H1 (cell line): Measurements from ENCODE around the gene C1QTNF1. TPM values are rescaled to one million over a fixed set of nuclear protein-coding genes. Genes with fewer than 3 reads are reported as not detected.

Experiments used
- CTCF ChIA-PET: fragments of 300-600 bp; sonication (Branson Sonifier 250); formaldehyde crosslinking; loops from one replicate; lab custom pipeline; 2021; ENCODE audit not compliant: partially characterized antibody; lab: Charles Lee
- POLR2A ChIA-PET: fragments of 300-600 bp; sonication (Branson Sonifier 250); formaldehyde crosslinking; loops from one replicate; lab custom pipeline; 2021; ENCODE audit warnings: inconsistent platforms; ENCODE audit not compliant: partially characterized antibody; lab: Charles Lee
- DNase-seq, 2 experiments: peaks; one replicate each; pipeline versions ENCODE4 v3.0.0 to v3.0.0-alpha.2; 2010 to 2022; ENCODE audit warnings: low spot score in 2 of 2, low read depth in 1 of 2, mixed read lengths in 1 of 2
- FAIRE-seq: peaks from 2 replicates; lab custom pipeline; 2011; peaks lifted over from hg19 to GRCh38; lab: Jason Lieb, UNC
- H2AFZ ChIP-seq: 2 replicates; pipeline ENCODE4 v1.8.1; 2012; ENCODE audit warnings: low read length, inconsistent platforms
- H2AK5ac ChIP-seq: 2 replicates; pipeline ENCODE4 v1.6.1; 2013; ENCODE audit warnings: low read depth, low read length
- H2BK120ac ChIP-seq: replicated peaks from 2 replicates; pipeline ENCODE3; 2013; ENCODE audit warnings: low read depth, low read length, inconsistent platforms
- H2BK12ac ChIP-seq: 2 replicates; pipeline ENCODE4 v1.6.1; 2013; ENCODE audit warnings: low read depth, low read length
- H2BK15ac ChIP-seq: 2 replicates; pipeline ENCODE4 v1.6.1; 2013; ENCODE audit warnings: low read length
- H2BK20ac ChIP-seq: 2 replicates; pipeline ENCODE4 v1.6.1; 2013; ENCODE audit warnings: low read length
- H2BK5ac ChIP-seq: 2 replicates; pipeline ENCODE4 v1.6.1; 2013; ENCODE audit warnings: low read depth, low read length
- H3K14ac ChIP-seq: 2 replicates; pipeline ENCODE4 v1.6.1; 2013; ENCODE audit warnings: inconsistent platforms; ENCODE audit not compliant: insufficient read length
- H3K18ac ChIP-seq: 2 replicates; pipeline ENCODE4 v1.6.1; 2013; ENCODE audit warnings: low read length; ENCODE audit errors: extremely low read depth
- H3K23ac ChIP-seq: 2 replicates; pipeline ENCODE4 v1.6.1; 2013; ENCODE audit warnings: inconsistent platforms; ENCODE audit not compliant: insufficient read length
- H3K23me2 ChIP-seq: 2 replicates; pipeline ENCODE4 v1.6.1; 2013; ENCODE audit warnings: low read depth, low read length
- H3K27ac ChIP-seq: 2 replicates; pipeline ENCODE4 v1.6.1; 2011; ENCODE audit warnings: low read depth, low read length, inconsistent platforms
- H3K27me3 ChIP-seq, 4 experiments: replicated peaks in 1 of 4; 1 replicate in 1 of 4; 2 replicates in 3 of 4; pipeline versions ENCODE4 v1.6.1 to v1.8.1; 2011 to 2013; ENCODE audit warnings: low read length in 3 of 4, mild to moderate bottlenecking in 3 of 4, inconsistent platforms in 2 of 4, mixed read lengths in 2 of 4, moderate library complexity in 1 of 4; ENCODE audit not compliant: control insufficient read depth in 3 of 4, insufficient read depth in 3 of 4; ENCODE audit errors: extremely low read depth in 1 of 4
- H3K36me3 ChIP-seq, 4 experiments: 2 replicates each; pipeline versions ENCODE4 v1.6.1 to v1.8.1; 2011 to 2013; ENCODE audit warnings: mild to moderate bottlenecking in 4 of 4, low read length in 3 of 4, moderate library complexity in 2 of 4, control low read depth in 1 of 4, inconsistent platforms in 1 of 4; ENCODE audit not compliant: insufficient read depth in 4 of 4, control insufficient read depth in 2 of 4
- H3K4ac ChIP-seq: replicated peaks from 2 replicates; pipeline ENCODE3; 2013; ENCODE audit warnings: low read length, low read depth, mixed read lengths, inconsistent platforms; ENCODE audit not compliant: insufficient read length
- H3K4me1 ChIP-seq, 4 experiments: replicated peaks in 1 of 4; 1 replicate in 1 of 4; 2 replicates in 3 of 4; pipeline versions ENCODE4 v1.6.1 to v1.8.1; 2011 to 2013; ENCODE audit warnings: low read length in 3 of 4, inconsistent platforms in 2 of 4, mixed read lengths in 1 of 4; ENCODE audit not compliant: insufficient read depth in 4 of 4, control insufficient read depth in 3 of 4
- H3K4me2 ChIP-seq, 2 experiments: 2 replicates each; pipeline versions ENCODE4 v1.6.1 to v1.8.1; 2011 to 2013; ENCODE audit warnings: low read depth in 2 of 2, low read length in 2 of 2, control low read depth in 1 of 2, inconsistent platforms in 1 of 2, mild to moderate bottlenecking in 1 of 2; ENCODE audit not compliant: insufficient read depth in 1 of 2
- H3K4me3 ChIP-seq, 4 experiments: fragments of 200-600, 300-600 bp in 1 of 4; sonication (generic), shearing (Covaris generic), sonication (Bioruptor Twin) in 1 of 4; 2 replicates each; pipeline versions ENCODE4 v1.5.1 to v1.8.1; 2011 to 2016; ENCODE audit warnings: low read length in 4 of 4, low read depth in 3 of 4, control low read depth in 2 of 4, inconsistent platforms in 2 of 4, mild to moderate bottlenecking in 2 of 4, mixed read lengths in 1 of 4, moderate library complexity in 1 of 4; ENCODE audit not compliant: insufficient read depth in 2 of 4; ENCODE audit errors: extremely low read depth in 1 of 4
- H3K56ac ChIP-seq: replicated peaks from 2 replicates; pipeline ENCODE3; 2013; ENCODE audit warnings: low read depth, mild to moderate bottlenecking, mixed read lengths, low read length, inconsistent platforms; ENCODE audit not compliant: insufficient read length
- H3K79me1 ChIP-seq: 2 replicates; pipeline ENCODE4 v1.6.1; 2013; ENCODE audit warnings: low read depth, low read length, control low read depth
- H3K79me2 ChIP-seq, 2 experiments: 2 replicates each; pipeline versions ENCODE4 v1.6.1 to v1.8.1; 2012 to 2013; ENCODE audit warnings: low read length in 2 of 2, mild to moderate bottlenecking in 2 of 2, inconsistent platforms in 1 of 2; ENCODE audit not compliant: insufficient read depth in 2 of 2, control insufficient read depth in 1 of 2
- H3K9ac ChIP-seq, 4 experiments: replicated peaks in 1 of 4; 1 replicate in 1 of 4; 2 replicates in 3 of 4; pipeline versions ENCODE4 v1.6.1 to v1.8.1; 2011 to 2013; ENCODE audit warnings: low read depth in 3 of 4, low read length in 3 of 4, control low read depth in 2 of 4, mild to moderate bottlenecking in 2 of 4, moderate library complexity in 2 of 4, inconsistent platforms in 1 of 4; ENCODE audit errors: extremely low read depth in 1 of 4
- H3K9me3 ChIP-seq, 2 experiments: 2 replicates each; pipeline versions ENCODE4 v1.6.1 to v1.8.1; 2012 to 2013; ENCODE audit warnings: mild to moderate bottlenecking in 2 of 2, moderate library complexity in 2 of 2, control low read depth in 1 of 2, inconsistent platforms in 1 of 2, low read depth in 1 of 2, low read length in 1 of 2, mixed read lengths in 1 of 2; ENCODE audit not compliant: insufficient read depth in 2 of 2
- H4K20me1 ChIP-seq, 2 experiments: replicated peaks in 1 of 2; 2 replicates each; pipeline versions ENCODE3 to v1.8.1; 2011 to 2013; ENCODE audit warnings: inconsistent platforms in 2 of 2, low read length in 2 of 2, mild to moderate bottlenecking in 1 of 2; ENCODE audit not compliant: insufficient read depth in 2 of 2, control insufficient read depth in 1 of 2
- H4K5ac ChIP-seq: 2 replicates; pipeline ENCODE4 v1.6.1; 2013; ENCODE audit warnings: low read length, low read depth, mixed read lengths, inconsistent platforms; ENCODE audit not compliant: insufficient read length
- H4K8ac ChIP-seq: 2 replicates; pipeline ENCODE4 v1.8.0; 2013; ENCODE audit warnings: mild to moderate bottlenecking, moderate library complexity, low read length, inconsistent platforms; ENCODE audit not compliant: insufficient read depth; ENCODE audit errors: extremely low read depth
- H4K91ac ChIP-seq: replicated peaks from 2 replicates; pipeline ENCODE3; 2013; ENCODE audit warnings: low read length, mixed read lengths, inconsistent platforms; ENCODE audit not compliant: insufficient read length
- BCL11A ChIP-seq, 2 experiments: IDR thresholded peaks; one replicate each; pipeline ENCODE4 v1.6.1; 2011; ENCODE audit warnings: low read depth in 2 of 2, low read length in 2 of 2, mild to moderate bottlenecking in 2 of 2
- FOSL1 ChIP-seq: IDR thresholded peaks from 2 replicates; pipeline ENCODE4 v1.6.1; 2011; ENCODE audit warnings: mild to moderate bottlenecking, low read depth, low read length, moderate library complexity; ENCODE audit not compliant: insufficient read depth
- JUND ChIP-seq: IDR thresholded peaks from 2 replicates; pipeline ENCODE4 v1.6.1; 2011; ENCODE audit warnings: mild to moderate bottlenecking, improper control_type of control experiment, low read length
- RFX5 ChIP-seq: IDR thresholded peaks from 2 replicates; pipeline ENCODE4 v1.6.1; 2011; ENCODE audit warnings: low read depth, low read length, improper control_type of control experiment, borderline replicate concordance
- TBP ChIP-seq: IDR thresholded peaks from 2 replicates; pipeline ENCODE4 v1.6.1; 2011; ENCODE audit warnings: low read depth, low read length, improper control_type of control experiment
- WGBS, 2 experiments: shearing (Covaris generic) in 1 of 2; methylation state at CpG; one replicate each; pipeline versions ENCODE4 v1.1.6 to v1.1.7; 2013 to 2015; ENCODE audit warnings: low lambda C conversion rate in 2 of 2, mixed read lengths in 2 of 2, inconsistent platforms in 1 of 2, low coverage in 1 of 2, missing lambda C conversion rate in 1 of 2; ENCODE audit not compliant: insufficient replicate concordance in 2 of 2, insufficient coverage in 1 of 2, insufficient read length in 1 of 2; ENCODE audit errors: extremely low coverage in 1 of 2, missing lambda C conversion rate in 1 of 2; 5-methylcytosine and 5-hydroxymethylcytosine counted together
- polyA plus RNA-seq, 7 experiments: library from polyadenylated mRNA; depleted of rRNA in 3 of 7; stranded (reverse) in 5 of 7; unstranded in 2 of 7; fragments of >200 nt in 5 of 7; fragments of 200-250 nt in 2 of 7; gene quantifications; 1 replicate in 5 of 7; 2 replicates in 1 of 7; 4 replicates in 1 of 7; pipeline versions ENCODE4 v1.2.1 to v1.2.3, GENCODE V29; 2011 to 2013; ENCODE audit warnings: missing spikeins in 2 of 7, mixed read lengths in 2 of 7
- total RNA-seq: library from RNA; stranded (reverse); fragmentation: NEBNext Ultra II Directional; extraction: Animal tissue kit (Norgen Biotek cat#: 25700); gene quantifications from 2 replicates; pipeline ENCODE4 v1.2.1, GENCODE V29; 2021

Gene C1QTNF1
- total and polyA plus RNA-seq, 2 of the 8 experiments (the other 6 are each of a cell fraction or from before 2014, with no cell fraction given): 1.5 to 2.5 TPM

GRCh38 chr17:79088247-79088996 lies 64.5 kb downstream of the C1QTNF1 start:
- CTCF ChIA-PET: interaction anchor here (0.6 to 11.5 kb wide), 62 partner anchors 7 to 1336 kb away, joined by 3 to 291 read pairs (median 4); partner anchors contain the start of gene ENGASE
- Histone ChIP-seq H4K8ac (peak overlapping the region; percentile 45), H3K56ac (no peak overlapping the region), H3K79me2 (no peaks in the 10 kb centered on the region), H3K4me3 (no peak overlapping the region), H3K27me3 (no peaks in the 10 kb centered on the region), H3K36me3 (peaks cover 0 to 6% (median 0%) of the 10 kb centered on the region in 4 experiments; a peak in 2 of 8 replicates), H3K79me1 (no peaks in the 10 kb centered on the region), H3K4ac (no peak overlapping the region), H2AFZ (no peak overlapping the region), H3K23me2 (no peaks in the 10 kb centered on the region), H2BK15ac (no peak overlapping the region), H3K27ac (no peak overlapping the region), H4K20me1 (peaks cover 3 to 10% of the 10 kb centered on the region in 2 experiments), H2BK5ac (no peak overlapping the region), H3K9me3 (no peaks in the 10 kb centered on the region), H2BK12ac (no peak overlapping the region), H3K4me1 (no peaks in the 10 kb centered on the region), H3K18ac (no peak overlapping the region), H3K4me2 (no peak overlapping the region), H4K5ac (no peak overlapping the region), H2AK5ac (no peak overlapping the region), H3K23ac (no peak overlapping the region), H4K91ac (no peak overlapping the region), H3K9ac (no peak overlapping the region), H2BK20ac (no peak overlapping the region), H2BK120ac (no peak overlapping the region), H3K14ac (no peak overlapping the region)
- DNase-seq (no peak), FAIRE-seq (no peak)
- POLR2A ChIA-PET: interaction anchor here (0.6 to 1.0 kb wide), 4 partner anchors 10 to 603 kb away, joined by 3 to 4 read pairs (median 3); no protein-coding TSS in a partner anchor
- WGBS, 2 experiments: 87% methylated on average over 25 of the region's 26 CpGs; no CpG with 5 or more reads in 1 of the 2 experiments
- TF ChIP-seq RFX5 (no peak), TBP (no peak), FOSL1 (no peak), BCL11A (IDR thresholded peaks at IDR 0.05; ENCODE audit: low read depth in 2 of 2, low read length in 2 of 2) (no peak), JUND (no peak)
